ENCODE data around the gene HILPDA.

DNA sequence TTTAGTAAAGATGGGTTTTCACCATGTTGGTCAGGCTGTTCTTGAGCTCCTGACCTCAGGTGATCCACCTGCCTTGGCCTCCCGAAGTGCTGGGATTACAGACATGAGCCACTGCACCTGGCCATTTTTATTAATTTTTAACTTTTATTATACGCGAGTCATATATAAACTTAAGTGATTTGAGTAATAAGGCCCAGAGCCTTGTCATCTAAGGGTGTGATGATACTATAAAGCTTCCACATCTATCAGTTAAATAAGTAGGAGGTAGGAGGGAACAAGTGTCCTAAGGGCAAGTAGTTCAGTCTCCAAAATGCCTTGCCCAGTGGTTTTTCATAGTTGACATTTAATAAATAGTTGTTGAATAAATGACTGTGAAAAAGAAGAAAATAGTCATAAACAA is 13.3 kb upstream of the HILPDA start:
- TF ChIP-seq, protein P1, sequence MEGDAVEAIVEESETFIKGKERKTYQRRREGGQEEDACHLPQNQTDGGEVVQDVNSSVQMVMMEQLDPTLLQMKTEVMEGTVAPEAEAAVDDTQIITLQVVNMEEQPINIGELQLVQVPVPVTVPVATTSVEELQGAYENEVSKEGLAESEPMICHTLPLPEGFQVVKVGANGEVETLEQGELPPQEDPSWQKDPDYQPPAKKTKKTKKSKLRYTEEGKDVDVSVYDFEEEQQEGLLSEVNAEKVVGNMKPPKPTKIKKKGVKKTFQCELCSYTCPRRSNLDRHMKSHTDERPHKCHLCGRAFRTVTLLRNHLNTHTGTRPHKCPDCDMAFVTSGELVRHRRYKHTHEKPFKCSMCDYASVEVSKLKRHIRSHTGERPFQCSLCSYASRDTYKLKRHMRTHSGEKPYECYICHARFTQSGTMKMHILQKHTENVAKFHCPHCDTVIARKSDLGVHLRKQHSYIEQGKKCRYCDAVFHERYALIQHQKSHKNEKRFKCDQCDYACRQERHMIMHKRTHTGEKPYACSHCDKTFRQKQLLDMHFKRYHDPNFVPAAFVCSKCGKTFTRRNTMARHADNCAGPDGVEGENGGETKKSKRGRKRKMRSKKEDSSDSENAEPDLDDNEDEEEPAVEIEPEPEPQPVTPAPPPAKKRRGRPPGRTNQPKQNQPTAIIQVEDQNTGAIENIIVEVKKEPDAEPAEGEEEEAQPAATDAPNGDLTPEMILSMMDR (conservative IDR thresholded peaks at IDR 0.05; ENCODE audit: low read length) = no peak
- no peak for TF ChIP-seq EZH2phosphoT487 (IDR thresholded peaks at IDR 0.05; ENCODE audit: borderline replicate concordance, low read depth, low read length)
